Psoas muscle (tissue), 8 donors: ENCODE data around the gene ARHGAP42. TPM values are rescaled to one million over a fixed set of nuclear protein-coding genes. Genes with fewer than 3 reads are reported as not detected.
A peak's percentile ranks its signal among the peaks of the same experiment; 100 is the strongest.

Source experiments
- ATAC-seq, 4 donors: fragments of 200-7000 bp; cut with Tn5 transposase; one replicate each; pipeline ENCODE4 v1.9.1; 2020; ENCODE audit warnings: moderate library complexity in 3 of 4, mild to moderate bottlenecking in 2 of 4
- DNase-seq, 2 donors: peaks; one replicate each; pipeline ENCODE4 v3.0.0-alpha.2; 2020
- H3K27ac ChIP-seq: fragments of 200-600 bp; one replicate; pipeline ENCODE4 v1.8.0; 2022
- H3K27me3 ChIP-seq, 3 donors: fragments of 200-600 bp in 1 of 3; one replicate each; pipeline versions ENCODE4 v1.6.1 to v1.8.0; 2013 to 2022; ENCODE audit warnings: low read length in 2 of 3, mild to moderate bottlenecking in 2 of 3, moderate library complexity in 1 of 3; ENCODE audit not compliant: insufficient read depth in 3 of 3
- H3K36me3 ChIP-seq, 2 donors: fragments of 200-600 bp in 1 of 2; one replicate each; pipeline versions ENCODE4 v1.6.1 to v1.8.0; 2013 to 2022; ENCODE audit warnings: low read depth in 1 of 2, mild to moderate bottlenecking in 1 of 2, moderate library complexity in 1 of 2; ENCODE audit not compliant: insufficient read depth in 1 of 2
- H3K4me1 ChIP-seq: fragments of 200-600 bp; one replicate; pipeline ENCODE4 v1.8.0; 2022
- H3K4me3 ChIP-seq: fragments of 200-600 bp; one replicate; pipeline ENCODE4 v1.8.0; 2022; ENCODE audit warnings: mild to moderate bottlenecking
- H3K9me3 ChIP-seq: fragments of 200-600 bp; one replicate; pipeline ENCODE4 v1.8.0; 2022
- CTCF ChIP-seq: fragments of 200-600 bp; IDR thresholded peaks from one replicate; pipeline ENCODE4 v1.8.0; 2022; ENCODE audit warnings: antibody characterized with exemption
- WGBS, 3 donors: extraction: QIAGEN DNeasy Blood & Tissue Kit; methylation state at CpG; one replicate each; pipeline versions ENCODE4 v1.1.6 to v1.1.7; 2013; 5-methylcytosine and 5-hydroxymethylcytosine counted together
- intact Hi-C, 2 donors: fragments of 100-400 bp; cut with DNase I; formaldehyde crosslinking; loops; one replicate each; pipeline versions ENCODE4 v1.11.0 to v1.14.2; 2022
- polyA plus RNA-seq, 3 donors: library from polyadenylated mRNA; stranded (reverse); fragments of 200-250 nt; gene quantifications; one replicate each; pipeline ENCODE4 v1.2.3, GENCODE V29; 2013
- total RNA-seq, 4 donors: library from RNA; stranded (reverse); fragmentation: NEBNext Ultra II Directional in 2 of 4; extraction: Animal tissue kit (Norgen Biotek cat#: 25700) in 2 of 4; gene quantifications; one replicate each; pipeline versions ENCODE4 v1.2.1 to v1.2.4, GENCODE V29; 2021 to 2023
- donor health status: healthy with polysubstance abuse.
- donor health status: DM: no; HTN: no; CAD: no; lungs with moderate emphysema.
- donor health status: Bipolar disorder and iron deficiency.
- donor health status: healthy.
- donor health status: DM: yes; HTN: yes; CAD: no.
- donor health status: DM: no; HTN: no; CAD: no.
- donor health status: DM: no; HTN: no; CAD: no.
- donor health status: DM: yes; HTN: yes; CAD: no.

ARHGAP42 gene
- total and polyA plus RNA-seq, 7 donors: 3.8 to 12.3 (median 7.2) TPM

DNA sequence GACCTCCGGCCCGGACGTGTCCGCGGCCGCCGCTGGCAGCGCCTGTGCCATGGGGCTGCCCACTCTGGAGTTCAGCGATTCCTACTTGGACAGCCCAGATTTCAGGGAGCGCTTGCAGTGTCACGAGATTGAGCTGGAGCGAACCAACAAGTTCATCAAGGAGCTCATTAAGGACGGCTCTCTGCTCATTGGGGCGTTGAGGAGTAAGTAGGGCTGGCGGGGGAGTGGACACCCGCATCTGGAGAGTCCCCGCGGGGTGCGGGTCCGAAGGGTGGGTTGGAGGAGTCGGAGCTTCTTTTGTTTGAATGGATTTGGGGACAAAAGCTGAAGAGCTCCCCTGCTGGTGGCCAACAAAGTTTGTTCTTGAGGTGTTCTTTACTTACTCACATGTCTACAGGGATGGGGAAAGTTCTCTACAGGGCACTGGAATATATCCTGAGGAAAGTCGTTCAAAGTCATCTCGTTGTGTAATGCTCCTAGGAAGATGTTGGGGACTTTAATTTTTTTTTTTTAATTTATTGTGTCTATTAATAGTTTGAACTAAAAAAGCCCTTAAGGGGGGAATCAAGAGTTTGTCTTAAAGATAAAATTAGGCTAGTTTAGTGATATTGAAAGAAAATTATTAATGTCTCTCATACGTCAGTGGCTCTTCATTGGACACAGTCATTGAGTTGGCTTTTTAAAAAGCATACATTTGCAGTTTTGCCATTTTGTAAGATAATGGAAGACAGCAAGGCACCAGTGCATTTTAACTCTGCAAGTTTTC is 725 bp downstream of the ARHGAP42 start:
- H3K27ac ChIP-seq: peak overlapping the region; percentile 86
- ATAC-seq (peak; percentile 72 to 85 (median 82)), DNase-seq (peak; percentile 56 to 57)
- peak overlapping the region; percentile 74 for H3K4me3 ChIP-seq
- intact Hi-C loops: loop anchor here (2.0 to 10.0 kb wide), 3 partner anchors 113 to 169 kb away; no protein-coding TSS in a partner anchor
- H3K27me3 ChIP-seq: no peaks in the 10 kb centered on the region
- TF ChIP-seq CTCF: peak; percentile 56
- 1% methylated on average over 24 of the region's 24 CpGs for WGBS, 3 donors
- no peaks in the 10 kb centered on the region for H3K4me1 ChIP-seq
- no peaks in the 10 kb centered on the region for H3K36me3 ChIP-seq
- no peaks in the 10 kb centered on the region for H3K9me3 ChIP-seq

GRCh38 chr11:100689141-100689540 is 2.1 kb downstream of the ARHGAP42 start:
- WGBS, 3 donors: 52 to 72% (median 67%) methylated on average over 4 of the region's 4 CpGs
- no peaks in the 10 kb centered on the region for H3K36me3 ChIP-seq
- no peak overlapping the region for H3K27ac ChIP-seq

DNA sequence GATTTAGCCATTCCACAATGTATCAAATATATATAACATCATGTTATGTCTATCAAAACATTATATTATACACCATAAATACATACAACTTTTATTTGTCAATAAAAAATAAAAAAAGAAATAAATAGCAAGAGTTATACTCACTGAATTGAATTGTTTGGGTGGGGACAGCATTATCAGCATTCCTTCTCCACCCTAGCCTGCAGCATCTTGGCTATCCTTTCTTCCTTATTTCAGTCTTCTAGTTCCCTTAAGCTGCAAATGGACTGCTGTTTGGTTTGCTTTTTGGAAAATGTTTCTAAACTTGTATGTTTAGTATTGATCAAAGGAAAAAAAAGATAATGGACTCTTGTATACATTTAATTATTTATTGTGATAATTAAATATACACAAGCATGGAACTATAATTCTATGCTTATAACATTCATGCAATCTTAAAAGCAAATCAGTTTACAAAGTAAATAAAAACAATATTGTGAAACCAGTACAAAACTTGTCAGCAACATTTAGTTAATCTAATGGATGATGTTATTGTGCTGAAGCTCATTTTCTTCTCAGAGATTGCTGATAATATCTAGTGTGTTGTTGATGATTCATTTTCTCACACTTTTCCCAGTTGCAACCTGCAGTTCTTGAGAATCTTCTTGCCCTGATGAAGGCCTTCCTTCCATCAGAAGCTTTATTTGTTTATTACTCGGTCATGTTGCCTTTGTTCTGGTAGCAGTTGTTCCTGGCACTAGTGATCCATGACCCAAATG is 5.0 kb downstream of the ARHGAP42 start:
- DNase-seq (no peak), ATAC-seq (no peak)
- no peaks in the 10 kb centered on the region for H3K9me3 ChIP-seq
- no peak overlapping the region for H3K27ac ChIP-seq
- no peak for TF ChIP-seq CTCF
- H3K27me3 ChIP-seq: no peaks in the 10 kb centered on the region
- H3K4me3 ChIP-seq: no peak overlapping the region
- WGBS, 3 donors: 23 to 59% (median 33%) methylated on average over 1 of the region's 1 CpG
- no peaks in the 10 kb centered on the region for H3K4me1 ChIP-seq
- intact Hi-C loops: no loop called here
- H3K36me3 ChIP-seq: no peaks in the 10 kb centered on the region

More at GRCh38 chr11:100689141-100689540, 2.1 kb downstream of the ARHGAP42 start:
- no peak for TF ChIP-seq CTCF
- ATAC-seq (no peak), DNase-seq (no peak)
- Histone ChIP-seq H3K4me3 (peak overlapping the region; percentile 74), H3K27me3 (no peaks in the 10 kb centered on the region), H3K9me3 (no peaks in the 10 kb centered on the region), H3K4me1 (no peaks in the 10 kb centered on the region)
- intact Hi-C loops: loop anchor here in 1 of 2 donors (5.0 to 10.0 kb wide), 2 partner anchors 114 to 168 kb away; no protein-coding TSS in a partner anchor

DNA sequence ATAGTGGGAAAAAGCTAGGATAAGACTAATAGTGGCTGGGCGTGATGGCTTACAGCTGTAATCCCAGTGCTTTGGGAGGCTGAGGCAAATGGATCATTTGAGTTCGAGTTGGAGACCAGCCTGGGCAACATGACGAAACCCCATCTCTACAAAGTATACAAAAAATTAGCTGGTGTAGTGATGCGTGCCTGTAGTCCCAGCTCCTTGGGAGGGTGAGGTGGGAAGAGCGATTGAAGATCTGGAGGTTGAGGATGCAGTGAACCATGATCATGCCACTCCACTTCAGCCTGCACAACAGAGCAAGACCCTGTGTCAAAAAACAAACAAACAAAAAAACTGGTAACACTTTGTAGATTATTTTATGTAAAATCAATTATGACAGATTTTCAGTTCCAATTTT is 8.8 kb downstream of the ARHGAP42 start:
- TF ChIP-seq CTCF: no peak
- Histone ChIP-seq H3K27me3 (no peaks in the 10 kb centered on the region), H3K27ac (no peak overlapping the region), H3K4me1 (no peaks in the 10 kb centered on the region), H3K9me3 (no peaks in the 10 kb centered on the region), H3K4me3 (no peak overlapping the region), H3K36me3 (no peaks in the 10 kb centered on the region)
- ATAC-seq (no peak), DNase-seq (no peak)
- intact Hi-C loops: no loop called here
- WGBS, 3 donors: 93 to 96% (median 95%) methylated on average over 5 of the region's 5 CpGs
